ENCODE data around the gene CHST5.

The CHST5 gene

DNA sequence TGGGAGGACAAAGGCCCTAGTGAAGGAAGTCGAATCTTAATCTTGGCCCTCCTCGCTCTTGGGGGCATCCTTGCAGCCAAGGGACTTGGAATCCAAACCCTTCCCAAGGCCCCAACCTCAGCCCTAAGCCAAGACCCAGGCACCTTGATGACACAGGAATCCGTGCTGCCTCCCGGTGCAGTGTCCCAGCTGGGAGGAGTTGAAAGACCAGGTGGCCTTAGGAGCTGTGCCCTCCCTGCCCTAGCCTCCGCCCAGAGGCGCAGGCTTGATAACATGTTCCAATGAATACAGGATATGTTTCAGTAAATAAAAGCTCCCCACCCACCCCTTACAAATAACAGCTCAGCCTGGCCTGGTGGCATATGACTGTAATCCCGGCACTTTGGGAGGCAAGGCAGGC, at the start of gene CHST5:
CHST5 (minus strand) TSS at position 208 of the 400 bp plus-strand sequence. CDS start 5,724 bp downstream, outside the sequence.
- no peak for DNase-seq (ENCODE audit: low spot score)

DNA sequence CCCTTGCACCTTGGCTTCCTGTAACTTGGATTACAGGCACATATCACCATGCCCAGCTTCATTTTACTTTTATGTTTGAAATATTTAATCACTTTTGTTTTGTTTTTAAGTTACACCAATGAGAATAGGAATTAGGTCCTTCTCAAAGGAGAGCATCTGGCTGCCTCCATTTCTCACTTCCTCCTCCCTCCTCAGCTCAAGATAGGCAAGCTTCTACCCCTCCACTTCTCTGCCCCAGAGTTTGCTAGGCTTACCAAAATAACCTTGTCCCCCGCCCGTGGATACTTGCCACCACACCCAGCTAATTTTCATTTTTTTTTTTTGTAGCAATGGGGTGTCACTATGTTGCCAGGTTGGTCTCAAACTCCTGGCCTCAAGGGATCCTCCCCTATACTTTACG, 48.2 kb upstream of the CHST5 start:
- DNase-seq (ENCODE audit: low spot score), result no peak

DNA sequence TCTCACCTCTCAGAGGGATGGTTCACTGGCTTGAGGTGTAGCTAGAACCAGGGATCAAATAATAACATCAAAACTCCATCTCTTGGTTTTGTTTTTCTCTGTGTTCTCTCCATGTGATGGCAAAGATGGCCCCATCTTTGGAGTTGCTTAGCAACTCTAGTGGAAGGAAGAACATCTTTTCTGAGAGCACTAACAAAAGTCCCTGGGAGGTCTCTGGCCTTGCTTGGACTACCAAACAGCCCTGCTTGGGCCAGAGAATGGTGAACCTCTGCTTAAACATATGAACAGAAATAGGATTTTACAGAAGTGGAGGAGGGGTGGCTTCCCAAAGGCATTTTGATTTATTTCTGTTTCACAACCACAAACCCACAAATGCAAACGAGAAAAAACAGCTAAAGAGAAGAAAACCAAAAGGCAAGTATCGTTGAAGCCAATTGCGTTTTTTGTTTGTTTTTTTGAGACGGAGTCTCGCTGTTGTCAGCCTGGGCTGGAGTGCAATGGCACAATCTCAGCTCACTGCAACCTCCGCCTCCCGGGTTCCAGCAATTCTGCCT, 43.5 kb upstream of the CHST5 start:
- DNase-seq (ENCODE audit: low spot score), result no peak

DNA sequence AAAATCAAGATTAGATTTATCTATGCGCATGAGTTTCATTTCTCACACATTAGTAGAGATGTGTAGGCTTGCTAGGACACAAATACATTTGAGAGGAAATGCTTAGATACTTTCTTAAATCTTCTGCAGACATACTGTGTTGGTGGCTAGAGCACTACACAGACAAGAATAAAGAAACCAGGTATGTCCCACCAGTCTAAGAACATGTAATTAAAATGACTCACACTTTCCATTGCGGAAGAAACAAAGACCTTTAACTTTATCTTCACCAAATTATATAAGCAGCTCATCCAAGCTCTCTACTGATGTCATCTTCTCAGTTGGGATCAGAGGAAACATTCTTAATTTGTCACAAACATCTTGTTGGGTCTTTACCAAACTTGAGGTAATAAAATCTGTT, 42.8 kb upstream of the CHST5 start:
- DNase-seq (ENCODE audit: low spot score), result no peak

DNA sequence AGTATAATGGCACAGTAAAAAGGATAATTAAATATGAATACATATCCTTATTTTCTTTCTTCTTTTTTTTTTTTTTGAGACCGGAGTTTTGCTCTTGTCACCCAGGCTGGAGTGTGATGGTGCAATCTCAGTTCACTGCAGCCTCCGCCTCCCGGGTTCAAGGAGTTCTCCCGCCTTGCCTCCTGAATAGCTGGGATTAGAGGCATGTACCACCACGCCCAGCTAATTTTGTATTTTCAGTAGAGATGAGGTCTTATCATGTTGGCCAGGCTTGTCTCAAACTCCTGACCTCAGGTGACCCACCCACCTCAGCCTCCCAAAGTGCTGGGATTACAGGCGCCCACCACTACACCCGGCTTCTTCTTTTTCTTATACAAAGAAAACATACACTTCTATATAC, 42.3 kb upstream of the CHST5 start:
- DNase-seq (ENCODE audit: low spot score), result no peak

DNA sequence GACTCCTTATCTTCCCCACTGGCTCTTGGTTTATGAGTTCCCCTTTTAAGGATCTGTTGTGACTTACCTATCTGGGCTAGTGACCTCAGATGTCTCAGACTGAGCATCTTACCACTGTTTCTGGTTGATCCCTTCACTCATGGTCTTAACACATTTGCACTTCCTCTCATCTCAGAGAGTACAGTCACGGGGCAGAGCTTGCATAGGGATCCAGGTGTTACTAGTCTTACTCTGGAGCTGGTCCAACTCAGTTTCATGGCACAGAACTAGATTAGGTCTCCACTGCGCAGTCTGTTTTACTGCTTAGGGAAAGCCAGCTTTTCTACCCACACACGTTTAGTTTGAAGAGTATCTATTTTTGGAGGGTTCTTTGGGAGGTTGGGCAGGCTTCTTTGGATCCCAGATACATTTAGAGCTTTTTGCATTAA, 40.5 kb upstream of the CHST5 start:
- no peak for DNase-seq (ENCODE audit: low spot score)

DNA sequence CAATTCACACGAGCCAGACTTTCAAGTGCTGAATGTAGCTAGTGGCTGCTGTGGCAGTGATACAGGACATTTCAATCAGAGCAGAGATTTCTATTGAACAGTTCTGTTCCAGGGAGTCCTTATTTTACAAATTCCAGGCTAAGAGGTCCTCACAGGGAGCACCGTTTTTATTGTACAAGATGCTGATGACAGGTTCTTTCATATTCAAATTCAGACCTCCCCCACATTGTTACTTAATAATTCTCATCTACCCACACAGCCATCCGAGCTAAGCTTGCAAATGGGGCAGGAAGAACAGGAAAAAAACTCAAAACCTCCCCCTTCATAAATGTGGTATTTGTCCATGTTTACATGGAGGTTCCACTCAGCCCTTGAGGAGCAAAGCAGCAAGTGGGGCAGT, 40.0 kb upstream of the CHST5 start:
- no peak for DNase-seq (ENCODE audit: low spot score)

DNA sequence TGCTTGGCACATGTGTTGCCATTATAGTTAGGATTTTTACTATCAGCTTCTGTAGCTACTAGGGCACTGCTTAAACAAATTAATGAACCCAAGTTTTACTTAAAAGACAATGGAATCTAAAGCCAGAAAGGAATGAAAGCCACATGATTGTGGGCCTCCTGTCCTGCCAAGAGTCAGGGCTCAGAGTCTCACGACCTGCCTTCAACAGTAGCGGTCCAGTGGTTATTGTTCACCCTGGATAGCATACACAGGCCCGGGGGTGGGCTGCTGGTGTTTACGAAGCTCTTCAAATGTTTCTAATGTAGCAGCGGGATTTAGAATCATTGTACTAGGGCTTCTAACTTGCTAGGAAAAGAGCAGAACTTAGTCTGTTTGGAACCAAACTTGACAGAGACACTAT, 38.0 kb upstream of the CHST5 start:
- DNase-seq (ENCODE audit: low spot score), result no peak

DNA sequence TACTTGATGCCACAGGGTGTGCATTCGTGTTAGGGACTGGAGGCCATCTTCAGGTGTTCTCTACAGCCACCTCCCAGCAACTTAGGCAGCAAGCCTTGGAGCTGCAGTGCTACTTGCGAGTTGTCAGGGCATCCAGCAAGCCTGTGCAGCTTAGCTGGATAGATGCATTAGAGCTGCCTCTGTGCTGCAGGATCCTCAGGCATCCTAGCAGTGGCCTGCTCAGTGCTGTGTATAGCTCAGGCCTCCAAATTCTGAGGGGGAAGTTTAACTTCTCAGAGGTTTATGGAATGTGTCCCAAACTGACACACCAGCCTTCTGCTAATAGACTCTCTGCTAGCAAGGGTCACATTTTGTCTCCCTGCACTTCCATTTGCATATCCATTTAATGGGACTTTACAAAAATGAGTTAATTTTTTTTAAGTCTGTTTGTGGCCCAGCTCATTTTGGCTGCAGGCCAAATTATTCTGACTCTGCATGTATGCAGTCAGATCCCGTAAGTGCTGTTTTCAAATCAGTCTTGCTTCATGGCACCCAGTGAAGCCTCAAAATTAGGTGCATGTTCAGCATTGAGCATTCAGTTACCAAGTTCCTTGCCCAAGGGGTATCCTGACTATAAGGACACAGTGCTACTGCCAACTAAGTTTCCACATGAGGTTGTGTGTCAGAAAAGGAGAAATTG, 37.1 kb upstream of the CHST5 start:
- DNase-seq (ENCODE audit: low spot score), result no peak

DNA sequence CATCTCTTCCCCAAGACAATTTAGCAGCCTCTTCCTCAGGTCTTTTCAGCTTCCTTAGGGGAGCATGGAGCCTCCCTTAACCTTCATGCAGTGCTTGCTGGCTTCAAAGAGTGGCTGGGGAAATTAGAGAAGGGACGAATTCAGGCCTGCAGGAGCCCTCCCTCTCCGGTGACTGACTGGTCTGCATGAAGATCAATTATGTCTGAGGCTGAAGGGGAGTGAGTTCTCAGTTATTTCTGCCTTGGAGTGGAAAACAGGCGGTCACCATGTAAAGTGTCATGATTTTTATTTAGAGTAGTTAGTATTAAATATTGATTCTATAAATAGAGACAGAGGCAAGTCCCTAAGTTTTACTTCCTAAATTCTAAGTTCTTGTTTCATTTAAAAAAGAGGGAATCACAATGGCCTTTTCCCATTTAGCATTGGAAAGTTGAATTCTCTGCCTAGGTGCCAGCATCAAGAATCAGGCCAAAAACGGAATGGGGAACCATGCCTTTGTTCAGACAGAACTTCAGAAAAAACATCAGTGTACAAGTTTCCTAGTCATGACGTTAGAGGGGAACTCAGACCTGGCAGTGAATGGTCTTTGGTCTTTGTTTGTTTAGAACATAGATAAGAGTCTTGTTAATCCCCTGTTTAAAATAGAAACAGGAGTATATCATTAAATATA, 34.6 kb upstream of the CHST5 start:
- DNase-seq (ENCODE audit: low spot score), result no peak

DNA sequence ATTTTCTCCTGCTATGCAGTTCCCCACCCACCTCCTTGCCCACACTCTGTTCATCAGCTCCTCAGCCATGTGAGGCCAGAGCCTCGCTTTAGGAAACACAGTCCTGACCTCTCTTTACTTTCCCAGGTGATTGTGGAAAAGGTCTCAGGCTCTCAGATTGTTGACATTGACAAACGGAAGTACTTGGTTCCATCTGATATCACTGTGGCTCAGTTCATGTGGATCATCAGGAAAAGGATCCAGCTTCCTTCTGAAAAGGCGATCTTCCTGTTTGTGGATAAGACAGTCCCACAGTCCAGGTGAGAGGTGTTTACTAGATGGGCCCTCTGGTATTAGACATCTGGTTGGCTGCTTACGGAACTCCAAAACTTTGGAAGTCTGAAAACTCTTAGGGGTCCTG, 32.0 kb upstream of the CHST5 start:
- DNase-seq (ENCODE audit: low spot score), result no peak

DNA sequence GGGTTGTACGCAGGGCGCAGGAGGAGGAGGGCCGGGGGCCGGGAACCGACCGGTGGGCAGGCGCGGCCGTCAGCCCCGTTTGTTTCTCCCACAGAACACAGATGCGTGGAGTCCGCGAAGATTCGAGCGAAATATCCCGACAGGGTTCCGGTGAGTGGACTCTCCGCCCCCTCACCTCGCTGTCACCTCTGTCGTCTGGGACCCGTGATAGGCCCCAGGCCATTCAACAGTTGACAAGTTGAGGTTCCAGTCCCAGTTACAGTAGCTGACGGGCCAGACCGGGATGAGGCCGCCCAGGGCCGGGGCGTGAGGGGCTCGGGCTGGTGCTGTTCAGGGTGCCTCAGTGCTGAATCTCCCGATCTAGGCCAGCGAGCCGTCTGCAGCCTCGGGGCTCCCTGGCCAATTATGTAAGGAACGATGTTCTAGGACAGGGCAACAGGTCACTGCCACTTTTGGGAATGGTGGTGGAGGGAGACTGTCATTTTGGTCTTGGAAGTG, 30.9 kb upstream of the CHST5 start:
- peak; percentile 31 for DNase-seq (ENCODE audit: low spot score)

DNA sequence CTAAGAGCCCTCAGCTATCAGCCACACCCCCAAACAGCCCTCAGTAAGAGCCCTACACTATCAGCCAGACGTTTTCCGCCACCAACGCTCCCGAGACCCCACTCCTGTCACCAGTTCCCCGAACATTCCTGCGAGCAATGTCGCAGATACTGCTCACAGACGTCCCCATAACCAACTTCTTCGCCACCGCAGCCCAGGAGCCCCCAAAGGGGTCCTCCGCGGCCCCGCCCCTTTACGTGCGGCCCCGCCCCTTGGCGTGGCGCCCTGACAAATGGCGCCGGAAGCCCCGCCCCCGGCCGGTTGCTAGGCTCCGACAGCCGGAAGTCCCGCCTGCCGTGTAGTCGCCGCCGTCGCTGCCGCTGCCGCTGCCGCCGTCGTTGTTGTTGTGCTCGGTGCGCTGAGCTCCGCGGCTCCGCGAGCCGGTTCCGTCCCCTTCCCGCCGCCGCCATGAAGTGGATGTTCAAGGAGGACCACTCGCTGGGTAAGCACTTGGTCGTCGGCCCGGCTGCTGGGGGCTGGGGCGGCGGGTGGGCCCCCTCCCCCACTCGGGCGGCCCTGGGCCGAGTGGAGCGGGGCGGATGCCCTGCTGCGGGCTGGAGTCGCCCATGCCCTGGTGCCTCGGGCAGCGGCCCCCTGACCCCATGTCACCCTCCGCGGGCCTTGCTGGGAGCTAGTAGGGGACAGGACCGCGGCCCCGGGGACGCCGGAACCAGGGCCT, 30.3 kb upstream of the CHST5 start, which contains the start of gene GABARAPL2:
GABARAPL2 (plus strand) TSS at position 340 of the 718 bp plus-strand sequence; CDS start at position 448, 108 bp downstream.
- peak; percentile 95 for DNase-seq (ENCODE audit: low spot score)

DNA sequence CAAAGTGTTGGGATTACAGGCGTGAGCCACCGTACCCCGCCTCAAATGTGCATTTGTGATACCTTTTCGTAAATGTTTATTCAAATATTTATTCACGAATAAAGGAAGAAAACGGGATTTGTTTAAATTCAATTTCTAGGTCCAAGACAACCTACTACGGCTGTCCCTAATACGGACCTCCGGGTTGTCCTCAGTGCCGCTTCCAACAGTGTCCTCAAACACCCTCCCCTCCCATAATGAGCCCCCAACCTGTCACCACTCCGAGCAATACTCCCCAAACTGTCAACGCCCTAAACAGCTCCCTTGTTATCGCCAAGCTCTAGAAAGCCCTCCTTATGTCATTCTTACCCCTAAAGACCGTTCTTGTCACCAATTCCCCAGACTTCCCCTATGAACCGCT, 29.7 kb upstream of the CHST5 start:
- DNase-seq (ENCODE audit: low spot score), result no peak

DNA sequence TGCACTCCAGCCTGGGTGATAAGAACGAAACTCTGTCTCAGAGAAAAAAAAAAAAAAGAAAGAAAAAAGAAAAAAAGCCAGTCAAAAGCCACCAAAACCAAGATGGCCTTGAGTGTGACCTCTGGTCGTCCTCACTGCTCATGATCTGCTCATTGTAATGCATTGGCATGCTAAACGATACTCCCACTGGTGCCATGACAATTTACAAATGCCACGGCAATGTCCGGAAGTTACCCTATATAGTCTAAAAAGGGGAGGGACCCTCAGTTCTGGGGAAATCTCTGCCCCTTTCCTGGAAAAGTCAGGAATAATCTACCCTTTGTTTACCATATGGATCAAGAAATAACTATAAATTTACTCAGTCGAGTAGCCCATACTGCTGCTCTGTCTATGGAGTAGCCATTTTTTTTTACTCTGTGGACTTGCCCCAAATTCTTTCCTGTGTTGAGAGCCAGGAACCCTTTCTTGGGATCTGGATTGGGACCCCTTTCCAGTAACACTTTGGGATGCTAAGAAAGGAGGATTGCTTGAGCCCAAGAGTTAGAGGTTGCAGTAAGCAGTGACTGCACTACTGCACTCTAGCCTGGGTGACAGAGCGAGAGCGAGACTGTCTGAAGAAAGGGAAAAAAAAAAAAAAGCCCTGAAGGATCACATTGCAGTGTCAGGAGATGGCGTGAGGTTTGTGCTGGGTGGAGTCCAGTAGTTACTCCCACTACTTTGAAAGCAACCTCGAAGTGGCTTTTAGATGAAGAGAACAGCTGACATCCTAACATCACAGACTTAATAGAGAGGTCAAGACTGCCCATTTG, 23.9 kb upstream of the CHST5 start:
- DNase-seq (ENCODE audit: low spot score), result peak; percentile 27

DNA sequence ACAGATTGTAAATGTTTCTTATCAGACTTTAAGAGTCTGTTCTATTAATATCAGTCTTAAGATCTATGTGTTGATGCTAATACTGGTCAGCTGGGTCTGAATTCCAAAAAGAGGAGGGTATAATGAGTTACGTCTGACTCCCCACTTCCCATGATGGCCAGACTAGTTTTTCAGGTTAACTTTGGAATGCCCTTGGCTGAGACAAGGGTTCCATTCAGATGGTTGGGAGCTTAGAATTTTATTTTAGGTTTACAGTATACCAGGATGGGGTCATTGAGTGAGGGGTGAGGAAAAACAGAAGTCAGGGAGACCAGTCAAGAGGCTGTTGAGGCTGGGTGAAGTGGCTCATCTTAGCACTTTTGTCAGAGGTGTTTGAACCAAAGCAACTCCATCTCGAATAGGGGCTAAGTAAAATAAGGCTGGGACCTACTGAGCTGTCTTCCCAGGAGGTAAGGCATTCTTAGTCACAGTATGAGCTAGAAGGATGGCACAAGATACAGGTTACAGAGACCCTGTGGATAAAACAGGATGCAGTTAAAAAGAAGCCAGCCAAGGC, 23.0 kb upstream of the CHST5 start:
- DNase-seq (ENCODE audit: low spot score), result no peak

DNA sequence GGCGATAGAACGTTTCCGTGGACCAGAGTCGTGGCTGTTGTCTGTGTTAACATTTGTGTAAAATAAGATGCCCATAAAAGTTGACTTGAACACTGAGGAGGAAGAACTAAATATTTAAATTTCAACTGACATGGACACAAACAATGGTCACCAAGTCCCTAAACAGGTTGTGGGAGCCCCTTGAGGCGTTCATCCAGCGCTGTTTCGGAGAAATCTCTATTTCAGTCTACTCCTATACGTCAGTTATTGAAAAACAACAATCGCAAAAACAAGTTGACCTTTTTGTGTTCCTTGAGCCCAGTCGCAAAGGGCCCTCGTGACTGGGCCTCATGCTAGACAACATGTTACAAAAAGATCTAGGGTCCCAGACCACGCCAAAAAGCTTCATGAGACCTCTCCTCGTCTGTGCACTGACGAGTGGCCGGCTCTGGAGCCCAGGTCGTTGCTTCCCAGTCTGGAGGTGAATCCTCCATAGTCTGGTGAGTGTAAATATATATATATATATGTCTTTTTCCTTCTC, 20.6 kb upstream of the CHST5 start:
- no peak for DNase-seq (ENCODE audit: low spot score)

DNA sequence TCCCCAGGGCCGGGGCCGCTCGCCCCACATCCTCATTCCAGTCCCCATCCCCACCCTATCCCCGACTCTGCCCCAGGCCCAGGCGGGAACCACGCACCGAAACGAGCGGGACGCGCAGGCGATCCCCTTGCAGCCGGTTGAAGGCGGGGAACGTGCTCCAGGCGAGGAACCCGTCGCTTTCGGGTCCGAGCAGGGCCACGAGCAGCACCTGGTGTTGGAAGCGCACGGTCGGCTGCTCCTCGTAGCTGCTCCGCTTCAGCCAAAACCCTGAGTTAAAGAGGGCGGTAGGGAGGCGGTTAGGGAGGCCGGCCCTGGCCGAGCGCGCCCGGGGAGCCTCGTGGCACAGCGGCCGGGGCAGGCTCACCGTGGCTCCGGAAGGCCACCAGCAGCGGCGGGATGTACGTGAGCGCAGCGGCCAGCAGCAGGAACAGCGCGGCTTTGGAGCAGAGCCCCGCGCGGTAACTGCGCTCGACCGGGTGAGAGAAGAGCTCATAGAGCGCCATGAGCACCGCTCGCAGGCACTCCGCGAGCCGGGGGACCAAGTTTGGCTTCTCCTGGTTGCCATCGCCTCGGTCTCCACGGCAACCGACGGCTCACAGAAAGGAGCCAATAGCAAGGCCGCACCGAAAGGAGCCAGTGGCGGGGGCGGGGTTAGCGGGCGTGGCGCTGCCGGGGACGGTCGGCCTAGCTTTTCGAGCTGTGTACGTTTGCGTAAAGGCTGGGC, 20.0 kb upstream of the CHST5 start, which contains the start of gene TMEM231:
TMEM231 (minus strand) TSS at position 546 of the 724 bp plus-strand sequence; CDS start at position 503, 43 bp downstream.
- DNase-seq (ENCODE audit: low spot score), result peak; percentile 96

DNA sequence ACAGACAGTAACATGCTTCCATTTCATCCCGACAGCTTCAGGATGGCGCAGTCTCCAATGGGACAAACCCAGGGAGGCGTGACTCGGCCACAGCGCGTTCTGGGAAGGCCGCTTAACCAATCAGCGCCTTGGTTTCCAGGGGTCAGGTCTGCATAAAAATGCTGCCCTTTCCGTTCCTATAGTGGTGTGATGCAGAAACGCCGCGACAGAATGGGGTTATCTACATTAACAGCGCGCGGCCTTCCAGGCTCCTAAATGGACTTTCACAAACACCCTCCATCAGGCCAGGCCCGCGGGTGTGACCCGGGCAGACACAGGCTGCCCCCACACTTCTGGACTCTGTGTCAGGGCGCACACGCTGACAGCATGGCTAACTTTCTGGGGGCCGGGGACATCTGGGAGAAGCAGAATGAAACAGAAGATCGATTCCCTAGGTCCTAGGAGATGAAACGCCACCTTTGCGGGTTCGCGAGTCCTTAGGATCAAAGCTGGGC, 19.4 kb upstream of the CHST5 start:
- DNase-seq (ENCODE audit: low spot score), result peak; percentile 91

DNA sequence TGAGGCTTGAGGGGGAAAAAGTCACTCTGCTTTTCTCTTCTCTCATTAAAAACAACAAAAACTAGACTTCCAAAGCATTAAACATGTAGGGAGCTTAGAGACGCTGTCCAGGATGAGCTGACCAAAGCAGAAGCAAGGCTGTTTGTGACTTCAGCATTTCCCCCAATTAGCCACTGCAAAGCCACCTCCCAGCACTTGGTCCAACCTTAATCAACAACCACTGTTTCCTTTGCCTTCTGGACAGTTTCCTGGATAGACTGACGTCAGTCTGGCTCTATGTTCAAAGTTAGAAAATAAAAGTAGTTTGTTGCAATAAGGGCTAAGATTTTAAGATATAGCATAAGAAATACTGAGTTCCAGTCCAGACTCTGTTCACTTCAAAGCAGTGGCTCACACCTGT, 17.0 kb upstream of the CHST5 start:
- no peak for DNase-seq (ENCODE audit: low spot score)
